ENCODE data around the gene HYAL1.

The HYAL1 gene

DNA sequence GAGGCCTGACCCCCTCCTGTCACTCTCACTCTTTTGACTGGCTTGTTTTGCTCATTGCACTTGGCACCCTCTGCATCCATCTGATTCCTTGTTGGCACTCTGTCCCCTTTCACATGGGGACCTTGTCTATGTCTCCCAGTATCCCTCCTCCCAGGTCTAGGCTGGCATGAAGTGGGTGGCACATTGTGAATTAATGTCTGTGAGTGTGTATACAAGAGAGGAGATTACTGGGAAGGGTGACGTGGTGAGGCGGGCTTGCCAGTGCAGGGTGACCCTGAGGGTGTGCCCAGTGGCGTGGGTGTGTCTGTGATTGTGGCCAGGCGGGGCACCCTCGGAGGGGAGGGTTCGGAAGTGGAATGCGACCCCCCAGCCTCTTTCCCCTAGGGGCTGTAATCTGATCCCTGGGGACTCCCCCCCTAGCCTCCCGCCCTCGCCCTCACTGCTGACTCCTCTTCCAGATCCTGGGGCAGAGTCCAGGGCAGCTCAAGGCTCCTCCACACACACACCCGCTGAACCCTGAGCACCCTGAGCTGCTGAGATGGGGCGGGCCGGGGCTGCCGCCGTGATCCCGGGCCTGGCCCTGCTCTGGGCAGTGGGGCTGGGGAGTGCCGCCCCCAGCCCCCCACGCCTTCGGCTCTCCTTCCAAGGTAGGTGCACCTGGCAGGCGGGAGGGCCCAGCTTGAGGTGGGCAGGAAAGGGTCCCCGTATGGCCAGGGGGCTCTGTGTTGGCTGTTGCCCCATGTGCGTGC is 34.5 kb downstream of the HYAL1 start, which contains the start of gene SEMA3B:
TSS of gene SEMA3B (plus strand) at position 445 of the 749 bp plus-strand sequence. CDS start at position 539, 94 bp downstream.
- H3K27me3 ChIP-seq (ENCODE audit: control insufficient read depth, insufficient read depth, low read length): peaks cover 10% of the 10 kb centered on the region
- no peak within 1 kb of the TSS for H3K27ac ChIP-seq (ENCODE audit: low read depth, low read length)
- no peaks in the 10 kb centered on the region for H3K9me3 ChIP-seq (ENCODE audit: control insufficient read depth, insufficient read depth, low read length)
- H3K36me3 ChIP-seq (ENCODE audit: control insufficient read depth, insufficient read depth, low read length): no peaks in the 10 kb centered on the region
- no peak within 1 kb of the TSS for H3K4me3 ChIP-seq (ENCODE audit: low read depth, low read length)
- H3K9ac ChIP-seq (ENCODE audit: low read depth, low read length): no peak within 1 kb of the TSS
- peaks cover 40% of the 10 kb centered on the region for H3K4me1 ChIP-seq (ENCODE audit: control insufficient read depth, insufficient read depth, low read length)

DNA sequence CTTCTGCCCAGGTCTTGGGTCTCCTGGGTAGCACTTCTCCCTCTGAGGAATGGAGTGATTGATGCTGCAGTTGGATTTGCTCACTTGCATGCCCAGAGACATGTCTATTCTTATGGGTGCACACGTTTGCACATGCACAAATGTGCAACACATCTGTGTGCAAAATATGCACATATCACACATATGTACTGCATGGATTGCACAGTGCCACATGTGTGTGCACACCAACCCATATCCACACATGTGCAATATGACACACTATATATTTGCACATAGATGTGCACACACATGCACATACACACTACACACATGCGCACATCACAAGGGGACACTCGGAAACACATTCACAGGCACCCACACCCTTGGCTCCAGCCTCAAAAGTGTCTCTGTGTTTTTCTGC is 35.1 kb downstream of the HYAL1 start:
- Histone ChIP-seq H3K4me1 (ENCODE audit: control insufficient read depth, insufficient read depth, low read length) (peaks cover 44% of the 10 kb centered on the region), H3K9ac (ENCODE audit: low read depth, low read length) (no peak overlapping the region), H3K27ac (ENCODE audit: low read depth, low read length) (no peak overlapping the region), H3K9me3 (ENCODE audit: control insufficient read depth, insufficient read depth, low read length) (no peaks in the 10 kb centered on the region), H3K36me3 (ENCODE audit: control insufficient read depth, insufficient read depth, low read length) (no peaks in the 10 kb centered on the region), H3K4me3 (ENCODE audit: low read depth, low read length) (no peak overlapping the region), H3K27me3 (ENCODE audit: control insufficient read depth, insufficient read depth, low read length) (peaks cover 4% of the 10 kb centered on the region)

DNA sequence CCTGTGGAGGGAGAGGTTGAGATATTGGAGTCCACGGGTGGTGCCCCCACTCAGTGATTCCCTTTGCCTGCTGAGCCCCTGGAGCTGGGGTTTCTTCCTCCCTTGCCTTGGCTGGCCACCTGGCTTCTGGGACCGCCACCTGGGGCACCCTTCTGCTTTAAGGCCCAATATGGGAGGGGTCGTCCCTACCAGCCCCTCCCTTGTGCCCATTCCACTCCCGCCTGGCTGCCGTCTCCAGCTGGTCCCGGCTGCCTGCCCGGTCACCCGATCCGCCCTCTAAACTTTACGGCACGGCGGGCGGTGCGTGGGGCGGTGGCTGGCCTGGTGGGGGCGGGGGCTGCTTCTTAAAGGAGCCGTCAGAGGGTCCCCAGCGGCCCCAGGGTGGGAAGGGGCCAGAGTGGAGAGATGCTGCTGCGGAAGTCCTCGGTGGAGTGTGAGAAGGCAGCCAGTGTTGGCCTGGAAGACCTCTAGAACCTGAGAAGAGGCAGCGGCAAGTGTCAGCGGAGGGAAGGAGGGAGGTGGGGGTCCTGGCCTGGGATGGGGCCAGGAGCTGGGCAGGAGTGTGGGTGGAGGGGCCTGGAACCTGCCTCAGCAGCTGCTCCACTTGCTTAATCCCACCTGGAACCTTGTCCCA is 36.0 kb downstream of the HYAL1 start:
- H3K27me3 ChIP-seq (ENCODE audit: control insufficient read depth, insufficient read depth, low read length): no peaks in the 10 kb centered on the region
- no peak overlapping the region for H3K9ac ChIP-seq (ENCODE audit: low read depth, low read length)
- H3K27ac ChIP-seq (ENCODE audit: low read depth, low read length): no peak overlapping the region

DNA sequence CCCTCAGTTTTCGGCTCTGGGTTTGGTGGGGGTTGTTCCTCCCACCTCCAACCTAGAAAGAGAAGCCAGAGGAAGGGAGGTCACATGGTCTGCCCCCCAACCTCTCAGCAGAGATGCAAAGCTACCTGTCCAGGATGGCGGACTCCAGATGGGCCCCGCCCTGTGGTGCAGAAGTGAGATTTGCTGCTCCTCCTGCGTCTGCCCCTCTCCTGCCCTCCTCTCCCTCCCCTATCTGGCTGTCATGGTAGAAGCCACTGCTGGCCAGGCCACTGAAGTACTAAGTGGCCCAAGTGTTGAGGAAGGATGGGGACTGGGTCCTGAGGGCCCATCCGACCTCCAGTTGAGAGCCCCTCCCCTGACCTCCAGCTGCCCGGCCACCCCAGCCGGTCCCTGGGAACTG is 36.5 kb downstream of the HYAL1 start:
- peaks cover 44% of the 10 kb centered on the region for H3K4me1 ChIP-seq (ENCODE audit: control insufficient read depth, insufficient read depth, low read length)
- no peaks in the 10 kb centered on the region for H3K27me3 ChIP-seq (ENCODE audit: control insufficient read depth, insufficient read depth, low read length)
- no peak overlapping the region for H3K9ac ChIP-seq (ENCODE audit: low read depth, low read length)
- no peaks in the 10 kb centered on the region for H3K36me3 ChIP-seq (ENCODE audit: control insufficient read depth, insufficient read depth, low read length)
- H3K4me3 ChIP-seq (ENCODE audit: low read depth, low read length): no peak overlapping the region
- H3K27ac ChIP-seq (ENCODE audit: low read depth, low read length): no peak overlapping the region
- no peaks in the 10 kb centered on the region for H3K9me3 ChIP-seq (ENCODE audit: control insufficient read depth, insufficient read depth, low read length)

More for the DNA sequence above, 36.0 kb downstream of the HYAL1 start:
- peaks cover 44% of the 10 kb centered on the region for H3K4me1 ChIP-seq (ENCODE audit: control insufficient read depth, insufficient read depth, low read length)
- H3K4me3 ChIP-seq (ENCODE audit: low read depth, low read length): no peak overlapping the region
- no peaks in the 10 kb centered on the region for H3K36me3 ChIP-seq (ENCODE audit: control insufficient read depth, insufficient read depth, low read length)
- H3K9me3 ChIP-seq (ENCODE audit: control insufficient read depth, insufficient read depth, low read length): no peaks in the 10 kb centered on the region

DNA sequence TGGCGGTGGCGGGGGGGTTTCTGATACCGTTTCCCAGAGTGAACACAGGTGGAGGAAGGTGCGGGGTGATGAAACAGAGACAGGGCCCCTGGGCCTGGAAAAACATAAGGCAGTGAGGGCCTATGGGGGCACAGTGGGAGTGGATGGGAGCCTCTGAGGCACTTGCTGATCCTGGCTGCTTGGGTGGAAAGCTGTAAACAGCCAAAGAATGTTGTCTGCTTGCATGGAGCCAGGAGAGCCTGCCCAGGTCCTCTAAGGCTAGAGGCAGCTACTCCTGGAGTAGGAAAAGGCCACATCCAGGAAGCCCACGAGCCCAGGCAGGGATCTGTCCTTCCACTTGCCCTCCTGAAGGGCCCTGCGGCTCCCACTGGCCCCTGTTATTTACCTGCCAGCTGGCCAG is 37.4 kb downstream of the HYAL1 start:
- no peaks in the 10 kb centered on the region for H3K27me3 ChIP-seq (ENCODE audit: control insufficient read depth, insufficient read depth, low read length)
- no peak overlapping the region for H3K9ac ChIP-seq (ENCODE audit: low read depth, low read length)
- H3K9me3 ChIP-seq (ENCODE audit: control insufficient read depth, insufficient read depth, low read length): no peaks in the 10 kb centered on the region
- peaks cover 48% of the 10 kb centered on the region for H3K4me1 ChIP-seq (ENCODE audit: control insufficient read depth, insufficient read depth, low read length)
- H3K27ac ChIP-seq (ENCODE audit: low read depth, low read length): peak overlapping the region; percentile 25
- no peaks in the 10 kb centered on the region for H3K36me3 ChIP-seq (ENCODE audit: control insufficient read depth, insufficient read depth, low read length)
- H3K4me3 ChIP-seq (ENCODE audit: low read depth, low read length): no peak overlapping the region

DNA sequence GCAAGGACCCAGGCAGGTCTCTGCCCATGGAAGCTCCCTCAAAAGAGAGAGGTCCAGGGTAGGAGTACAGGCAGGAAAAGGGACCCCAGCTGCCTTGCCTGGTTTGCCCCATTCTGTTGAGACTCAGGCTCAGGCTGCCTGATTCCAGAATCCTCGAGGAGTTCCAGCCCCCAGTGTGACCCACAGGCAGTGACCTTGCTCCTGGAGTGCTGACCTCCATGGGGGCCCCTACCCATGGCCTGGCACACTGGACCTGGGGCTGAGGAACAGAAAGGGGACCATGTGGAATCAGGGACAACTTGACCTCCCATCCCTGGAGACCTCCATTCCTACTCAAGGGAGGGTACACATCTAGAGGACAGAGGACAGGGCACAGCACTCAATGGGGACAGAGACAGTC is 37.8 kb downstream of the HYAL1 start:
- H3K4me1 ChIP-seq (ENCODE audit: control insufficient read depth, insufficient read depth, low read length): peaks cover 52% of the 10 kb centered on the region
- no peak overlapping the region for H3K9ac ChIP-seq (ENCODE audit: low read depth, low read length)
- H3K36me3 ChIP-seq (ENCODE audit: control insufficient read depth, insufficient read depth, low read length): no peaks in the 10 kb centered on the region
- no peaks in the 10 kb centered on the region for H3K27me3 ChIP-seq (ENCODE audit: control insufficient read depth, insufficient read depth, low read length)
- peak overlapping the region; percentile 92 for H3K27ac ChIP-seq (ENCODE audit: low read depth, low read length)
- H3K9me3 ChIP-seq (ENCODE audit: control insufficient read depth, insufficient read depth, low read length): no peaks in the 10 kb centered on the region
- no peak overlapping the region for H3K4me3 ChIP-seq (ENCODE audit: low read depth, low read length)

DNA sequence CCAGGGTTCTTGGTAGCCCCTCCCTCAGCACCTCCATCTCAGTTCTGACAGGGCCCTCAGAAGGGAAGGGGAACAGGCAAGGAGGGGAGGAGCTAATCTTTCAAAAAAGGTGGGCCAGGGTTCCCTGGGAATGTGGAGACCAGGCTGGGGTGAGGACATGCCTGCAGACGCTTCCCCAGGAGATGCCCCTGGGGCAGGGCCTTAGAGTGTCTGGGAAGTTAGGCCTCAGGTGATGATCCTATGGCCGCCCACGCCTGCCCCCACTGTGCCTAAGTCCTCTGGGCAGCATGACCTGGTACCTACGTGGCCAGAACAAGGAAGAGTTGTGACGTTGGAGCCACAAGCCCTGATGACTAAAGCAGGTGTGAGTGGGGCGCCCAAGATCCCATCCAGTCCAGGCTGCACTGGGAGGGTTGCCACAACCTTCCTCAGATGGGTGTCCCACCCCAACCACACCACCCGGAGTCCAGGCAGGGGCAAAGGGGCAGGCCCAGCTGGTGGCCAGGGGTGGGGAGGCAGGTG is 38.3 kb downstream of the HYAL1 start:
- H3K9me3 ChIP-seq (ENCODE audit: control insufficient read depth, insufficient read depth, low read length): no peaks in the 10 kb centered on the region
- no peaks in the 10 kb centered on the region for H3K27me3 ChIP-seq (ENCODE audit: control insufficient read depth, insufficient read depth, low read length)
- H3K4me3 ChIP-seq (ENCODE audit: low read depth, low read length): no peak overlapping the region
- H3K36me3 ChIP-seq (ENCODE audit: control insufficient read depth, insufficient read depth, low read length): no peaks in the 10 kb centered on the region
- H3K9ac ChIP-seq (ENCODE audit: low read depth, low read length): peak overlapping the region; percentile 29; the same call in 1 of the 2 replicates
- peak overlapping the region; percentile 92 for H3K27ac ChIP-seq (ENCODE audit: low read depth, low read length)
- H3K4me1 ChIP-seq (ENCODE audit: control insufficient read depth, insufficient read depth, low read length): peaks cover 56% of the 10 kb centered on the region

DNA sequence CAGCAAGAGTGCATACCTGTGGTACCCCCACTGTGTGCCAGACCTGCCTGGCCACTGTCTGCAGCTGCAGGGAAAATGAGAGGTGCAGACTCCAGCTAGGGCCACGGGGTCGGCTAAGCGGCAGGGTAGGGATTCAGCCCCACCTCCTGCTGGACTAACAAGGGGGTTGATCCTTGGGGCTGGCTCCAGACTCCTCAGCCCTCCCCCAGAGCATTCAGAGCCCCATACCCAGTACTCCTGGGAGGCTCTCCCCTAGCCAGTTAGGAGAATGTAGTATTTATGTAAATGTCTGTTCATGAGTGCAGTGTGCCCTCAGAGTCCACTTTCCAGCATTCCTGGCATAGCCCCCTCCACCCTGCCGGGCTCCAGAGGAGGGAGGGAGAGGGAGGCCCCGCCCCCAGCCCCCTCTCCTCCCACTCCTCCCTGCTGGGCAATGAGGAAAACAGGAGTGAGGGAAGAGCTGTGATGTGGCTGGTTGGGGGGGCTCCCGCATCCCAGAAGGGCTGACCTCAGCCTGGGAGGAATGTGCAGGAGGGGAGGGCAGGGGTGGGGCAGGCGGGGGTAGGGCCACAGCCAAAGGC is 38.9 kb downstream of the HYAL1 start:
- Histone ChIP-seq H3K9me3 (ENCODE audit: control insufficient read depth, insufficient read depth, low read length) (no peaks in the 10 kb centered on the region), H3K4me3 (ENCODE audit: low read depth, low read length) (no peak overlapping the region; the same call in 1 of the 2 replicates), H3K27ac (ENCODE audit: low read depth, low read length) (peak overlapping the region; percentile 92), H3K9ac (ENCODE audit: low read depth, low read length) (peak overlapping the region; percentile 24; the same call in 1 of the 2 replicates), H3K27me3 (ENCODE audit: control insufficient read depth, insufficient read depth, low read length) (no peaks in the 10 kb centered on the region), H3K4me1 (ENCODE audit: control insufficient read depth, insufficient read depth, low read length) (peaks cover 57% of the 10 kb centered on the region), H3K36me3 (ENCODE audit: control insufficient read depth, insufficient read depth, low read length) (no peaks in the 10 kb centered on the region)

DNA sequence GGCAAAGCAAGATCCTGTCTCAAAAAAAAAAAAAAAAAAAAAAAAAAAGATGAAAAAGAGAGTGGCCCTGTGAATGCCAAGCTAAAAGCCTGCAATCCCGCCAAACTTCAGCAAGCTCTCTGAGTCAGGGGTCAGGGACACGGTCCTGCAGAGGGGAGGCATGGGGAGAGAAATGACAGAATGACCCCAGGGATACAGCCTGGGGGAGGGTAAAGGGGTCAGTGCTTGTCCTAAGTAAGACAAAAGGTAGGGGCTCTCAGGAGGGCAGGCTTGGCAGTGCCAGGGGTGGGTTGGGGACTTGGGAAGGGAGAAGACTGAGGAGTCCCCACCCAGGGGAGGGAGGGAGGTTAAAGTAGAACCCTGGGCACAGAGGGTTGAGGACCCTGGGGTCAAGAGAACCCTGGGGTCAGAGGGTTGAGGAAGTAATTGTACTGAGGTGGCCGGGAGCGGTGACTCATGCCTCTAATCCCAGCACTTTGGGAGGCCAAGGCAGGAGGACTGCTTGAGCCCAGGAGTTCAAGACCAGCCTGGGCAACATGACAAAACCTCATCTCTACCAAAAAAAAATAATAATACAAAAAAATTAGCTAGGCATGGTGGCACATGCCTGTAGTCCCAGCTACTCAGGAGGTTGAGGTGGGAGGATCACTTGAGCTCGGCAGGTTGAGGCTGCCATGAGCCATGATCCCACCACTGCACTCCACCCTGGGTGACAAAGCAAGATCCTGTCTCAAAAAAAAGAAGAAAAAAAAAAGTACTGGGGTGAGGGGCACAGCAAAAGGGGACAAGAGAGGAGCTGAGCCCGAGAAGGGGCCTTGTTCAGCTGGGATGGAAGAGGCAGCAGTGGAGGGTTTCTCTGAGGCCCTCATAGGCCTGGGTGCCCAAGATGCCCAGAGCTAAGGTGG is 39.6 kb downstream of the HYAL1 start:
- peaks cover 51% of the 10 kb centered on the region for H3K4me1 ChIP-seq (ENCODE audit: control insufficient read depth, insufficient read depth, low read length)
- H3K9ac ChIP-seq (ENCODE audit: low read depth, low read length): peak overlapping the region; percentile 24; the same call in 1 of the 2 replicates
- peak overlapping the region; percentile 92 for H3K27ac ChIP-seq (ENCODE audit: low read depth, low read length)

DNA sequence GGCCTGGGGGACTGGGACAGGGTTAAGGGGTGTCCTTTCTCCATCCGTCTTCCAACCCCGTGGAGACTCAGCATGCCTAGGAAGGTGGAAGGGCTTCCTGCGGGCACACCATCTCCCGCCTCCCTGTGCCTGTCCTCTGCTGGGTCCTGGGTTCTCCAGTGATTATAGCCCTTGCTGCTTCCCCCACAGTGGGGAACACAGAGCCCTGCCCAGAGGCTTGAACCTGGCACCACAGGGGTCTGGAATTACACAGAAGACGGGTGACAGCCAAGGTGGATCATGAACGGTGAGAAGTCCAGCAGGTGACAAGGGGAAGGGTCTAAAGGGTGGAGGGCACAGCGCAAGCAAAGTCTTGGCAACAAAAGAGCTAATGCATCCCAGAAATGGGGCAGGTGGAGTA is 40.6 kb downstream of the HYAL1 start:
- H3K36me3 ChIP-seq (ENCODE audit: control insufficient read depth, insufficient read depth, low read length): peaks cover 6% of the 10 kb centered on the region
- H3K4me3 ChIP-seq (ENCODE audit: low read depth, low read length): no peak overlapping the region
- peaks cover 47% of the 10 kb centered on the region for H3K4me1 ChIP-seq (ENCODE audit: control insufficient read depth, insufficient read depth, low read length)
- H3K9ac ChIP-seq (ENCODE audit: low read depth, low read length): no peak overlapping the region
- no peaks in the 10 kb centered on the region for H3K9me3 ChIP-seq (ENCODE audit: control insufficient read depth, insufficient read depth, low read length)
- no peaks in the 10 kb centered on the region for H3K27me3 ChIP-seq (ENCODE audit: control insufficient read depth, insufficient read depth, low read length)
- H3K27ac ChIP-seq (ENCODE audit: low read depth, low read length): no peak overlapping the region

More for the DNA sequence above, 39.6 kb downstream of the HYAL1 start:
- no peaks in the 10 kb centered on the region for H3K27me3 ChIP-seq (ENCODE audit: control insufficient read depth, insufficient read depth, low read length)
- no peak overlapping the region; the same call in 1 of the 2 replicates for H3K4me3 ChIP-seq (ENCODE audit: low read depth, low read length)
- H3K9me3 ChIP-seq (ENCODE audit: control insufficient read depth, insufficient read depth, low read length): no peaks in the 10 kb centered on the region
- no peaks in the 10 kb centered on the region for H3K36me3 ChIP-seq (ENCODE audit: control insufficient read depth, insufficient read depth, low read length)
